PFSK-1 (cell line): ENCODE data around the gene GTF2H4.

ENCODE experiments used
- SIN3A ChIP-seq: IDR thresholded peaks from 2 replicates; pipeline ENCODE4 v1.6.1; 2012; ENCODE audit warnings: mild to moderate bottlenecking, low read length, moderate library complexity, borderline replicate concordance; ENCODE audit not compliant: insufficient read depth
- TAF1 ChIP-seq: IDR thresholded peaks from 2 replicates; pipeline ENCODE4 v1.6.1; 2012; ENCODE audit warnings: low read length, control low read depth, borderline replicate concordance; ENCODE audit not compliant: insufficient read depth

- no peak for TF ChIP-seq SIN3A
- no peak for TF ChIP-seq TAF1
These were observed 34.8 kb upstream of the GTF2H4 start for GRCh38 chr6:30873137-30873640.
